Activated CD4-positive, alpha-beta T cell treated with anti-CD3 and anti-CD28 coated beads for 36 hours (primary cell): ENCODE results near the gene KRT79. TPM values are rescaled to one million over a fixed set of nuclear protein-coding genes. Genes with fewer than 3 reads are reported as not detected.
A peak's percentile ranks its signal among the peaks of the same experiment; 100 is the strongest.

Experiments
- ATAC-seq: fragments of 200-7000 bp; cut with Tn5 transposase; one replicate; pipeline ENCODE4 v1.10.0; 2021; ENCODE audit warnings: mild to moderate bottlenecking, moderate library complexity
- CTCF ChIA-PET: fragments of 350-600 bp; sonication (Branson Sonifier 250); formaldehyde crosslinking; loops from one replicate; lab custom pipeline; 2021; ENCODE audit warnings: antibody characterized with exemption; lab: Charles Lee
- POLR2A ChIA-PET: fragments of 350-600 bp; sonication (Branson Sonifier 250); formaldehyde crosslinking; loops from one replicate; lab custom pipeline; 2021; ENCODE audit warnings: antibody characterized with exemption, inconsistent platforms; lab: Charles Lee
- DNase-seq: peaks from one replicate; pipeline ENCODE4 v3.0.0-alpha.2; 2020
- H3K27ac Mint-ChIP-seq: one replicate; pipeline ENCODE4 v1.8.0; 2021; ENCODE audit warnings: mixed read lengths
- H3K27me3 Mint-ChIP-seq: one replicate; pipeline ENCODE4 v1.8.0; 2021; ENCODE audit warnings: mixed read lengths
- H3K36me3 Mint-ChIP-seq: one replicate; pipeline ENCODE4 v1.8.0; 2021; ENCODE audit warnings: low read depth, mixed read lengths
- H3K4me1 Mint-ChIP-seq: one replicate; pipeline ENCODE4 v1.8.0; 2021; ENCODE audit warnings: mixed read lengths
- H3K4me3 Mint-ChIP-seq: one replicate; pipeline ENCODE4 v1.8.0; 2021; ENCODE audit warnings: mild to moderate bottlenecking, moderate library complexity, mixed read lengths
- H3K9me3 Mint-ChIP-seq: one replicate; pipeline ENCODE4 v1.8.0; 2021; ENCODE audit warnings: low read depth, mixed read lengths
- intact Hi-C, 2 experiments: fragments of 100-400 bp; cut with DNase I in 1 of 2; cut with micrococcal nuclease in 1 of 2; formaldehyde crosslinking; loops; one replicate each; pipeline versions ENCODE4 v1.14.2 to v1.15.1; 2022 to 2024; cut with DNase I, micrococcal nuclease
- total RNA-seq, 2 experiments: library from RNA; stranded (reverse); gene quantifications; one replicate each; pipeline ENCODE4 v1.2.3, GENCODE V29; 2021

Gene KRT79
- total RNA-seq, 2 experiments from 2014 or later: 0.09 to 0.16 TPM

- peaks cover 4% of the 10 kb centered on the region for H3K4me1 Mint-ChIP-seq
- ChIA-PET POLR2A (no interaction called here), CTCF (interaction anchor here (0.6 to 1.2 kb wide), 3 partner anchors 26 to 291 kb away, joined by 3 to 5 read pairs (median 3); no protein-coding TSS in a partner anchor)
- DNase-seq (no peak), ATAC-seq (no peak)
- H3K27ac Mint-ChIP-seq: no peak overlapping the region
- intact Hi-C loops: no loop called here
- no peak overlapping the region for H3K4me3 Mint-ChIP-seq
- no peaks in the 10 kb centered on the region for H3K9me3 Mint-ChIP-seq
- no peaks in the 10 kb centered on the region for H3K36me3 Mint-ChIP-seq
- no peaks in the 10 kb centered on the region for H3K27me3 Mint-ChIP-seq
Measured at GRCh38 chr12:52844386-52844785, 10.3 kb upstream of the KRT79 start.

DNA sequence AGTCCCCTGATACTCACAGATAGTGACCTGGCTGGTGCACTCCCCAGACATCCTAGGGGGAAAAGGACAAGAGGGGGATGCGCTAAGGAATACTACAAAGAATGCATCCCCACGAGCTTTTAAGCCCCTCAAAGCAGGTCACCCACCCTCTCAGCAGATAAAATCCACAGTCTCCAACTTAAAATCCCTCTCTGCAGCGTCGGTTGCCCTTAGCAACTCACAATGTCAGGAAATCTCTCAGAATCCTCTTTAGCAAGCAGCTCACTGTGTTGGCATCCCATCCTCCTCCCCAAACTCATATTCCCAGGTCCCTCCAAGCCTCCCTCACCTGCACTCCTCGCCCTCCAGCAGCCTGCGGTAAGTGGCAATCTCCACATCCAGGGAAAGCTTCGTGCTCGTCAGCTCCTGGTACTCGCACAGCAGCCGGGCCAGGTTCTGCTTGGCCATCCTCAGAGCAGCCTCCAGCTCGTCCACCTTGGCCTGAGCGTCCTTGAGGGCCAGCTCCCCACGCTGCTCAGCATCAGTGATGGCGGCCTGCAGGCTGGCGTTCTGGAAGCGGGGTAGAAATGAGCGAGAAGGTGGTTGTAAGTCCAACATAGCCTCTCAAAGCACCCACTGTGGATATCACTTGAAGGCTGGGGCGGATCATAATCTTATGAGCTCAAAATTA is 5.5 kb upstream of the KRT79 start:
- CTCF ChIA-PET: interaction anchor here (0.9 to 1.7 kb wide), 3 partner anchors 21 to 46 kb away, joined by 3 to 5 read pairs (median 4); no protein-coding TSS in a partner anchor
- H3K36me3 Mint-ChIP-seq: no peaks in the 10 kb centered on the region
- H3K4me1 Mint-ChIP-seq: peaks cover 31% of the 10 kb centered on the region
- no peaks in the 10 kb centered on the region for H3K9me3 Mint-ChIP-seq
- peaks cover 5% of the 10 kb centered on the region for H3K27me3 Mint-ChIP-seq
- H3K27ac Mint-ChIP-seq: no peak overlapping the region
- POLR2A ChIA-PET: interaction anchor here (0.7 kb wide), 1 partner anchor 40 kb away, joined by 3 read pairs; no protein-coding TSS in a partner anchor
- intact Hi-C loops: no loop called here
- ATAC-seq: no peak
- DNase-seq: no peak
- H3K4me3 Mint-ChIP-seq: no peak overlapping the region

GRCh38 chr12:52838609-52839435 is 4.7 kb upstream of the KRT79 start:
- intact Hi-C loops: no loop called here

GRCh38 chr12:52837781-52838608 is 3.9 kb upstream of the KRT79 start:
- DNase-seq (no peak), ATAC-seq (no peak)
- Mint-ChIP-seq H3K27me3 (peaks cover 5% of the 10 kb centered on the region), H3K36me3 (no peaks in the 10 kb centered on the region), H3K9me3 (no peaks in the 10 kb centered on the region), H3K4me1 (peaks cover 31% of the 10 kb centered on the region), H3K27ac (peak overlapping the region; percentile 72), H3K4me3 (no peak overlapping the region)
- ChIA-PET POLR2A (no interaction called here), CTCF (interaction anchor here (0.5 to 1.4 kb wide), 4 partner anchors 31 to 271 kb away, joined by 3 to 4 read pairs (median 4); no protein-coding TSS in a partner anchor)
- intact Hi-C loops: no loop called here

More at GRCh38 chr12:52838609-52839435, 4.7 kb upstream of the KRT79 start:
- ChIA-PET CTCF (interaction anchor here (0.6 to 1.4 kb wide), 3 partner anchors 21 to 264 kb away, joined by 3 to 4 read pairs (median 3); no protein-coding TSS in a partner anchor), POLR2A (no interaction called here)
- Mint-ChIP-seq H3K4me1 (peaks cover 31% of the 10 kb centered on the region), H3K27me3 (peaks cover 5% of the 10 kb centered on the region), H3K4me3 (no peak overlapping the region), H3K9me3 (no peaks in the 10 kb centered on the region), H3K36me3 (no peaks in the 10 kb centered on the region), H3K27ac (no peak overlapping the region)
- ATAC-seq: no peak
- no peak for DNase-seq

- H3K36me3 Mint-ChIP-seq: no peaks in the 10 kb centered on the region
- intact Hi-C loops: no loop called here
- ChIA-PET POLR2A (no interaction called here), CTCF (interaction anchor here (0.5 to 0.7 kb wide), 3 partner anchors 32 to 271 kb away, joined by 3 to 4 read pairs (median 3); no protein-coding TSS in a partner anchor)
- peak overlapping the region; percentile 72 for H3K27ac Mint-ChIP-seq
- peaks cover 5% of the 10 kb centered on the region for H3K27me3 Mint-ChIP-seq
- ATAC-seq: no peak
- peak; percentile 27 for DNase-seq
- peaks cover 30% of the 10 kb centered on the region for H3K4me1 Mint-ChIP-seq
- H3K9me3 Mint-ChIP-seq: no peaks in the 10 kb centered on the region
- no peak overlapping the region for H3K4me3 Mint-ChIP-seq
Measured at GRCh38 chr12:52837413-52837741, 3.3 kb upstream of the KRT79 start.

GRCh38 chr12:52836491-52837412 is 2.6 kb upstream of the KRT79 start:
- POLR2A ChIA-PET: interaction anchor here (0.5 kb wide), 1 partner anchor 29 kb away, joined by 4 read pairs; no protein-coding TSS in a partner anchor
- DNase-seq: no peak
- H3K4me3 Mint-ChIP-seq: no peak overlapping the region

DNA sequence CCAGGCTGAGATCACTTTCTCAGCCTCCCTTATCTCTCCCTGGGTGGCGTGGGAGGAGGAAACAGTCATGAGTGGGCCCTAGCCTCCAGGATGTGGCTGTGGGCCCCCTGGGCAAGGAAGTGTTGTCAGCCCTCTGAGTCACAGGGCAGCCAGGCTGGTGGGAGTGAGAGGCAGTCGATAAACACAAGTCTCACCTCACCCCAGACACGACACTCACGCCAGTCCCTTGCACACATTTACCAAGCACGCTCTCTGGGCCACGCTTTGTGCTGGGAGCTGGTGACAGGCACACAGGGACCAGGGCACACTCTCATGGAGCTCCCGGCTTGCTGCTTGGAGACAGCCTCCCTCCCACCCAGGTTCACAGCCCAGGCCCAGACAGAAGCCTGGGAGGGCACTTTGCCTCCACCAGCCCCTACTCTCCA is 1.9 kb upstream of the KRT79 start:
- Mint-ChIP-seq H3K4me3 (peak overlapping the region; percentile 17), H3K27me3 (peaks cover 5% of the 10 kb centered on the region), H3K36me3 (no peaks in the 10 kb centered on the region), H3K4me1 (peaks cover 27% of the 10 kb centered on the region), H3K9me3 (no peaks in the 10 kb centered on the region), H3K27ac (peak overlapping the region; percentile 81)
- ATAC-seq: peak; percentile 98
- DNase-seq: peak; percentile 84
- POLR2A ChIA-PET: interaction anchor here (0.5 kb wide), 1 partner anchor 28 kb away, joined by 4 read pairs; no protein-coding TSS in a partner anchor
- CTCF ChIA-PET: interaction anchor here (1.4 kb wide), 1 partner anchor 144 kb away, joined by 3 read pairs; no protein-coding TSS in a partner anchor
- intact Hi-C loops: no loop called here

More at GRCh38 chr12:52836491-52837412, 2.6 kb upstream of the KRT79 start:
- Mint-ChIP-seq H3K36me3 (no peaks in the 10 kb centered on the region), H3K4me1 (peaks cover 27% of the 10 kb centered on the region), H3K9me3 (no peaks in the 10 kb centered on the region), H3K27ac (peak overlapping the region; percentile 81), H3K27me3 (peaks cover 5% of the 10 kb centered on the region)
- CTCF ChIA-PET: interaction anchor here (0.6 to 1.4 kb wide), 3 partner anchors 33 to 143 kb away, joined by 3 read pairs; no protein-coding TSS in a partner anchor
- peak; percentile 20 for ATAC-seq
- intact Hi-C loops: no loop called here

DNA sequence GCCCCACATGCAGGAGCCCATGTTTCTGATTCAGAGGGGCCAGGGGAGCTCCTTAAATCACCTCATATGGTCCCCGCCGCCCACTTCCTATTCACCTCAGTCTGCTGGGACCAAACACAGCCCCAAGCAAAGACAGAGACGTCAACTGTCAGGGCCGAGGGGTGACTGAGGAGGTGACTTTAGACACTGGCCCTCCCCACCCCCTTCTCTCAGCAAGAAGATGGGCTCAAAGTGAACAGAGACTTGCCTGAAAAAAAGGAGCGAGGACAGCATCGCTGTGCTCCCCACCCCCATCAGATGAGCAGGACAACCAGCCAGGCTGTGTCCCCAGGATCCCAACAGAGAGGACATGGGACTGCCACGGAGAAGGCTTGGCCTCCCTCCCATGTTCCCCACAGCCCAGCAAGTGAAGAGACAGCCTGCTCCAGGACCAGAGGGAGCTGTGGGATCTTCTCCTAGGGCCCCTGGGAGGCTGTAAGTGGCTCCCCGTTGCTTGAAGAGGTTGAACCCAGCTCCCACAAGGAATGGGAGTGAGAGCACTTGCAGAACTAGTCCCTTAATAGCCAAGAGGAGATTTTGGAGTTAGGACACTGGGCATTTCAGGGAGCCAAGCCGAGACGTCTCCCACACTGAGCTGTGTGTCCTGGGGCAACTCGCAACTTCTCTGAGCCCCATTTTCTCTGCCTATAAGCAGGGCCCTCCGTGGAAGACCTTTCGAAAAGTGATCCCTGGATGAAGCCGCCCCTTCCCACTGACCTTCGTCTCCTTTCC is 1.3 kb upstream of the KRT79 start:
- DNase-seq (peak; percentile 34), ATAC-seq (no peak)
- ChIA-PET POLR2A (no interaction called here), CTCF (interaction anchor here (1.4 kb wide), 1 partner anchor 145 kb away, joined by 3 read pairs; no protein-coding TSS in a partner anchor)
- Mint-ChIP-seq H3K27ac (peak overlapping the region; percentile 81), H3K9me3 (no peaks in the 10 kb centered on the region), H3K36me3 (no peaks in the 10 kb centered on the region), H3K4me1 (peaks cover 27% of the 10 kb centered on the region), H3K27me3 (peaks cover 5% of the 10 kb centered on the region), H3K4me3 (peak overlapping the region; percentile 17)
- intact Hi-C loops: no loop called here

DNA sequence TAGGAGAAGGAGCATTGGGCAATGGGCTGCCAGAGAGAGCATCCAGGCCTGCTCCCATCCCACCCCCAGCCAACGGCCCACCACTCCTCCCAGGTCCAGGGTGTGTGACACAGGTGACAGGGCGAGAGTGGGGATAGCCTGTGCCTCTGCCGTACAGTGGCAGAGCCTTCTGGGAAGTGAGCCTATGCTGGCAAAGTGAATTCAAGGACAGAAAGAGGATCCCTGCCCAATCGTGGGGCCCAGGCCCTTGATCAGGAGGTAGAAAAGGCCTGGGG is 553 bp upstream of the KRT79 start:
- ChIA-PET POLR2A (no interaction called here), CTCF (no interaction called here)
- DNase-seq (no peak), ATAC-seq (no peak)
- Mint-ChIP-seq H3K27me3 (peaks cover 5% of the 10 kb centered on the region), H3K4me3 (no peak overlapping the region), H3K36me3 (no peaks in the 10 kb centered on the region), H3K4me1 (peaks cover 27% of the 10 kb centered on the region), H3K9me3 (no peaks in the 10 kb centered on the region), H3K27ac (peak overlapping the region; percentile 12)
- intact Hi-C loops: no loop called here
